C4-2B (cell line): ENCODE results near the gene PIGK.

Experiments used
- H3K27ac ChIP-seq: fragments of 450-650 bp; 2 replicates; pipeline ENCODE4 v1.5.1; 2017
- CTCF ChIP-seq: fragments of 450-650 bp; conservative IDR thresholded peaks from 2 replicates; pipeline ENCODE4 v1.5.1; 2017; ENCODE audit warnings: mild to moderate bottlenecking
- ZFX ChIP-seq: fragments of 450-650 bp; IDR thresholded peaks from 2 replicates; pipeline ENCODE4 v1.6.1; 2017

The PIGK gene

GRCh38 chr1:77039739-77040138, 179.5 kb downstream of the PIGK start:
- TF ChIP-seq CTCF (no peak), ZFX (no peak)
- no peak overlapping the region for H3K27ac ChIP-seq

- TF ChIP-seq ZFX (no peak), CTCF (no peak)
- H3K27ac ChIP-seq: no peak overlapping the region
These were observed 180.1 kb downstream of the PIGK start for GRCh38 chr1:77039111-77039510.
